ENCODE measurements around the gene CDHR1. TPM values are rescaled to one million over a fixed set of nuclear protein-coding genes. Genes with fewer than 3 reads are reported as not detected.
"Not testable (repeated sequence)": the region's sequence is repeated elsewhere in the genome, so short reads cannot be mapped to it uniquely, and the experiment has no call there.

Gene CDHR1
- total RNA-seq, 1 experiment from 2014 or later: not detected

DNA sequence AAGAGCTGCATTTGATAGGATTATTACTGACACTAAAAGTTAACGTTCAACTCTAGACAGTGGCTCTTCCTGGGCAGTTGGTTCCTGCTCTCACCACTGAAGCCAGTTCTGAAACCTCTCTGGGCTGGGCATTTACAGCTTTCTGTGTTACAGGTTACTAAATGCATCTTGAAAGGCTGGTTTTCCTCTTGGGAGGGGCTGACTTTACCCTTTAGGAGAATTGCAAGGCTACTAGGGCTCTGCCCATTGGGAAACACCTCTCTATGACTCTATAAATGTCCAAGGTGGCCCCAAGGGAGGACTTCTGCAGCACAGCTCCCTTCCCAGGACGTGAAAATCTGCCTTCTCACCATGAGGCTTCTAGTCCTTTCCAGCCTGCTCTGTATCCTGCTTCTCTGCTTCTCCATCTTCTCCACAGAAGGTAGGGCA lies 20.8 kb upstream of the CDHR1 start, which contains the start of gene GPR15LG:
TSS of gene GPR15LG (plus strand) at position 301 of the 429 bp plus-strand sequence. CDS start at position 352, 51 bp downstream.
- DNase-seq (ENCODE audit: low read depth): no peak

DNA sequence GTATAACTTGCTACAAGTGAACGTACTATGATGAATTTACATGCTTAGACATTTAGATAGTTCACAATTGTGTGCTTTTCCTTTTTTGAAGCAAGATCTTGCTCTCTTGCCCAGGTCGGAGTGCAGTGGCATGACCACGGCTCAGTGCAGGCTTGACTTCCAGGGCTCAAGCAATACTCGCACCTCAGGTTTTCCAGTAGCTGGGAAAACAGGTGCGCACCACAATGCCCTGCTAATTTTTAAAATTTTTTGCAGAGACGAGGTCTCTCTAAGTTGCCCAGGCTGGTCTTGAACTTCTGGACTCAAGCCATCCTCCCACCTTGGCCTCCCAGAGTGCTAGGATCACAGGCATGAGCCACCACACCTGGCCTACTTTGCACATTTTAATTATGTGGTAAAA lies 18.9 kb upstream of the CDHR1 start:
- DNase-seq (ENCODE audit: low read depth): no peak

DNA sequence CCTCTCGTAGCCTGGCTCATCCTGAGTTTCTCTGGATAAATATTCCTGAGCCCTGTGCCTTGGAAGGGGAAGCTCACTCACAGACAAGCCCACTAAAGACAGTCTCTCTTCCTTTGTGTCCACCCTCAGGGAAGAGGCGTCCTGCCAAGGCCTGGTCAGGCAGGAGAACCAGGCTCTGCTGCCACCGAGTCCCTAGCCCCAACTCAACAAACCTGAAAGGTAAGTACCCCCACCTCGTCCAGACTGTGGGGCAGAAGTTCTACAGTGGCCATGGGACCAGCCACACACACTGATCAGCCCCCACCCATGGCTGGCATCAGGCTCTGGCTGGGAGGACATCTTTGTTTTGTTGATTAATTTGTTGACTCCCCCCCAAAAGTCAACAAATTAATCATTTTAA lies 18.0 kb upstream of the CDHR1 start:
- DNase-seq (ENCODE audit: low read depth): no peak

DNA sequence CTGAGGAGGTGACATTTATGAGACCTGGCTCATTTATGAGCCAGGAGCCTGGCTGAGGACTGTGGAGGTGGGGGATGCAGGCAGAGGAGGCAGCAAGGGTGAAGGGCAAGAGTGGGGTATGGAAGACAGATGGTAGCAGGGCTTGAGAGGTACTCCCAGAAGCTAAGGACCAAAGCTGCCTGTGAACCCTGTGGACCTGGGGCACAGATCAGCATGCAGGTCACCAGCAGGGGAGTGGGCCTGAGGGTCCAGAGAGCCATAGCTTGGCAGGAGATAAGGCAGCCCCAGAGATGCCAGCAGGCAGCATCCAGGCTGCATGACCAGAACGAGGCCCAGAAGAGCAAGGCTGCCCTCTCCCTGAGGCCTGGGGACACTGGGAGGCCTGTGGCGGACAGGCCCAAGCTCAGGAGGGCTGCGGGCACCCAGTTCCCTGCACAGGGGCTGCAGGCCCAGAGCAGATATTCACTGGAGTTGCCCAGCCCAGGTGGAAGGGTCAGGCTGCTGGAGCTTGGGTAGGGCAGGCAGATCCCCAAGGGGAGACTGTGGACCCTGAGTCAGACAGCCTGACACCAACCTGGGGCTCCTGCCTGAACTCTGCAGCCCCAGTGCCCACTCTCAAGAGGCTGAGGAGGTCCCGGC lies 17.4 kb upstream of the CDHR1 start:
- no peak for DNase-seq (ENCODE audit: low read depth)

DNA sequence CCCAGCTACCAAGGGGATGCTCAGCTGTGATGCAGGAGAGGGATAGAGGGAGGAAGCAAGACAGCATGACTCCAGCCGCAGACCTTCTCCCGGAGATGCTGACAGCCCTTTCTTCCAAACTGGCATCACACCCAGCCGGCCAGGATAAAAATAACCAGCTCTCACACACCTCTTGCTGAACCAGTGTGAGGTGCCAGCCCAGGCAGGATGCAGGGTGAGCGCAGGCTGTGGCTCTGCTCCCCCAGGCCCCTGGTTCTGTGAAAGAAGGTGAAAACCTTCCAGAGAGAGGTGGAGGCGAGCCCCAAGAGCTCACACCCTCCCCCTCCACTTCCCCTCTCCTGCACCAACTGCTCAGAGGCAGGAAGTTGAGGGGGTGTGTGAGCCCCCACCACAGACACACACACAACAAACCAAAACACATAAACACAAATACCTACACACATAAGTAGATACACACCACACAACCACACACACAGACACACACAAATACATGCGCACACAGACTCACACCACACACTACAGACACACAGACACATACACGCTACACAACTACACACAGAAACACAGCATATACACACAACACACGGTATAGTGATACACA lies 16.7 kb upstream of the CDHR1 start:
- DNase-seq (ENCODE audit: low read depth): no peak

DNA sequence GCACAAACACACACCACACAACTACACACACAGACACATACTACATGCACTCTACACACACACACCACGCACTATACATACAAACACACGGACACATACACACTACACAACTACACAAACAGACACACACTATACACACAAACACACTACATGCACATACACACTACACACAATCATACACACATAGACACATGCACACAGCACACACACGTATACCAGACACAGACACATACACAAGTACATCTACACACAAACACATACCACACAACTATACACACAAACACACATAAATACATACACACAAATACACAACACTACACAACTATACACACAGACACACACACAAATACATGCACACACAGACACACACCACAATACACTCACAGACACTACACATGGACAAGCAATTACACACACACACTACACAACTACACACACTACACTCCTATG lies 16.2 kb upstream of the CDHR1 start:
- DNase-seq (ENCODE audit: low read depth): no peak

DNA sequence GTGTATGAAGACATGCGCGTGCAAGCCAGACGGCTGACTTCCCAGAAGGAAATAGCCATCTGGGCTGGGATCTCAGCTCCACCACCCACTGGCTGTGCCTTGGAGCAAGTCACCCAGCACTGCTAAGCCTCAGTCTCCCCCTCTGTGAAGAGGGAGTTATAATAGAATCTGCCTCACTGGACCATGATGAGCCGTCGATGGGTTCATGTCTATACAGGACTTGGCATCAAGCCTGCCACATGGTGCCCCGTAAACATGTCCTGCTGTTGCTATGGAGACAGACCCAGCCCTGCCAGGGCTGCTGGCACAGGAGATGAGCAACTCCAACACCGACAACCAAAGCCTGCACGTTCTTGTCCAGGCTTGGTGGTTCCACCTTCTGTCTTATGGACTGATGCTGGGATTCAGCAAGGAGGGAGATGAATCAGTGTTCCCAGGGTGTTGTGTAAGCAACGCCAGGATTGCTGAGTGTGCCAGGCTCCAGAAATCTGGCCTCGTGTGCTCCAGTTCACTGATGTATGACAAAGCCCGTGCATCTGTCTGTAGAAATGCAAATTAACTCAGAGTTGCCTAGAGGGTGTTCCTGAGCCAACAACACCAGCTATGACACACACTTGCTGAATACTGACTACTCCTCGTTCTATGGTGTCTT lies 15.2 kb upstream of the CDHR1 start:
- DNase-seq (ENCODE audit: low read depth): peak; percentile 17

DNA sequence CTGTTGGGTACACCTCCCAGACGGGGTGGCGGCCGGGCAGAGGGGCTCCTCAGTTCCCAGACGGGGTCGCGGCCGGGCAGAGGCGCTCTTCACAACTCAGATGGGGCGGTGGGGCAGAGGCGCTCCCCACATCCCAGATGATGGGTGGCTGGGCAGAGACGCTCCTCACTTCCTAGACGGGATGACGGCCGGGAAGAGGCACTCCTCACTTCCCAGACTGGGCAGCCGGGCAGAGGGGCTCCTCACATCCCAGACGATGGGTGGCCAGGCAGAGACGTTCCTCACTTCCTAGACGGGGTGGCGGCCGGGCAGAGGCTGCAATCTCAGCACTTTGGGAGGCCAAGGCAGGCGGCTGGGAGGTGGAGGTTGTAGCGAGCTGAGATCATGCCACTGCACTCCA lies 14.0 kb upstream of the CDHR1 start:
- not testable (repeated sequence) for DNase-seq (ENCODE audit: low read depth)

DNA sequence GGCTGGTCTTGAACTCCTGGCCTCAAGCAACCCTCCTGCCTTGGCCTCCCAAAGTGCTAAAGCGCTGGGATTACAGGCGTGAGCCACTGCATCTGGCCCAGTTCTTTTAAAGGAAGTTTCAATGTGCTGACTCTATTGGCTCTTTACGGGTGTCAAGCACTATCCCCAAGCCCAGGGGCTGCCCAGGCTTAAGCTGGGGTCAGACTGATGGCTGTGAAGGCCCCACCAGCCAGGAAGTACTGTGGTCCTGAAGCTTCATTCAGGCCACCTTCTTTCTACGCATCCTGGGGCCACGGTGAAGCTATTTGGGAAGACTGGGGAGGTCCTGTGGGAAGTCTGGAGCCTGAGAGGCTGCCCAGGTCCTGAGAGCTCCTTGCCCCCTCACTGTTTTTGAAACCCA lies 12.7 kb upstream of the CDHR1 start:
- no peak for DNase-seq (ENCODE audit: low read depth)

DNA sequence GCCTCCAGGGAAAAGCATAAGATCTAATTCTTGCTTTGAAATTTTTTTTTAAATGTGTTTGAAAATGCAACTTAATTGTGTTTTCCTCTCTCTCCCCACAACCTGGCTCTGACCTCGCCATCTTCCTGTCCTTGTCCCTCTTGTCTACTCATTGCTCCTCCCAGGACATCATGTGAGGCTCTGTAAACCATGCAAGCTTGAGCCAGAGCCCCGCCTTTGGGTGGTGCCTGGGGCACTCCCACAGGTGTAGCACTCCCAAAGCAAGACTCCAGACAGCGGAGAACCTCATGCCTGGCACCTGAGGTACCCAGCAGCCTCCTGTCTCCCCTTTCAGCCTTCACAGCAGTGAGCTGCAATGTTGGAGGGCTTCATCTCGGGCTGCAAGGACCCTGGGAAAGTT lies 9.8 kb upstream of the CDHR1 start:
- DNase-seq (ENCODE audit: low read depth): no peak

DNA sequence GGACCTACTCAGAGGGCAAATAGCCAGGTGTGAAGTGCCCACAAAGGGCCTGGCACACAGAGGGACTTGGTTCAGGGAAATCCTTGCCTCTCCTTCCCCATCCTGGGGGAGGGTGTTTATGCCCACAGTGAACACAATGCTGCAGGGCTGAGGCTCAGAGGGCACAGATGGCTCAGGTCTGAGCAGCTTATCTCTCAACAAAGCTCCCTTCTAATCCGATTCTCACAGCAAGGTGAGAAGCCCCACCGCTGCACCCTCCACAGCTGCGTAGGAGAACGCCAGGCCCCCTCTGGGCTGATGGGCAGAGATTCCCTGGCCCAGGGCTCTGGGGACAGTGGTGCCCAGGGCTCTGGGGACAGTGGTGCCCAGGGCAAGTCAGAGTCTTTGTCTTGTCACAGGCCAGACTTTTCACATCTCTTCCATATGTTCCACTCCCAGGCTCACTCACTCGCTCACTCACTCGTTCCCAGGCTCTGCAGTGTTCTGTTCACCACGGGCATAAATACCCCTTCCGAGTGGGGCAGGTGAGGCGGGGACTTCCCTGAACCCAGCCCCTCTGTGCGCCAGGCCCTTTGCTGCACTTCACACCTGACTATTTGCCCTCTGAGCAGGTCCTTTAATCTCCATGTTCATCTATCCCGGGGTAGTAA lies 8.7 kb upstream of the CDHR1 start:
- no peak for DNase-seq (ENCODE audit: low read depth)

DNA sequence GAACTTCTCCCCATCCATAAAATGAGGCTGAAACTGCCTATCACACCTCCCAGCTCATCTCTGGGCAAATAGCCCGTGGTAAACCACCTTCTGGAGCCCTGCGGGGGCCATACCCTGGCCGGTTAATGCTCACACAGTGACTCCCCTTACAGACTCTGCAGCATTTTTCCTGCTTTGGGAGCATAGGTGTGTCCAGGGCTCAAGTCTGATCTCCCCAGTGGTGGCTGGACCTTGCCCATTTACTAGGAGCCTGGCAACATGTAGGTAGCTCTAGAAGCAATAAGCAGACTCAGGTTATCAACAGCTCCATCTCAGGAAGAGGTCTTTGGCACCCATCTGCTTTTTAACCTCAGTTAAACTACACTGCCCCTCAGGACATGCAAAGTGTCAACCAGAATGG lies 5.5 kb upstream of the CDHR1 start:
- no peak for DNase-seq (ENCODE audit: low read depth)

DNA sequence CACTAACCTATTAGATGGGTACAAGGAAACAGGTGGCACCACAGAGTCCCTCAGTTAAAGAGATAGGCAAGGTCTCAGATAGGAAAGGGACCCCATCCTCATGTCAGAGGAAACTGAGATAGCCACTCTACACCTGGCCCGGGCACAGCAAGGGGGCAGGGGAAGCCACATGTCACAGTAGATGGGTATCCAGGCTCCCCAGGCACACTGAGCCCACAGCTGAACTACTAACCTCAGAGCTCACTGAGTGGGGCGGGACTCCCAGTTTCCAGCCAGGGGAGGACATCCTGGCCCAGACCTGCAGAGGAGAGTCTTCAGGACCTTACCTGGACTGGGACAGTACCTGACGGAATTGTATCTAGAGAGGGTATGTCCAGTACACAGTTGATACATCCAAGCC lies 3.7 kb upstream of the CDHR1 start:
- DNase-seq (ENCODE audit: low read depth): no peak

DNA sequence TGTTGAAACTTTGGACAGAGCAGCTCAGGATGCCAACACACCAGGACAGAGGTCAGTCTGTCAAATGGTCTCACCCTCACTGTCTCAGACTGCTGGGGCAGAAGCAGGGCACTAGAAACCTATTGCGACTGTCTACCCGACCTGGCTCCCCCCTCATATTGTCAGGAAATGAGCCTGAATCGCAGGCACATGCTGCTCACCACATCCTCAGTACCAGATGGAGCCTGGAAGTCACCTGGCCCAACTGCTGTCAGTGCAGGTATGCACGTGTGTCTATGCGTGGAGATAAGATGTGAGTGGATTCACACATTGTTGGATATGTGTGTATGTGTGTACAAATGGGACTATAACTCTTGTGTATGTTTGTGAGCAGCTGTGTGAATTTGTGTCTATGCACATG lies 3.2 kb upstream of the CDHR1 start:
- no peak for DNase-seq (ENCODE audit: low read depth)

DNA sequence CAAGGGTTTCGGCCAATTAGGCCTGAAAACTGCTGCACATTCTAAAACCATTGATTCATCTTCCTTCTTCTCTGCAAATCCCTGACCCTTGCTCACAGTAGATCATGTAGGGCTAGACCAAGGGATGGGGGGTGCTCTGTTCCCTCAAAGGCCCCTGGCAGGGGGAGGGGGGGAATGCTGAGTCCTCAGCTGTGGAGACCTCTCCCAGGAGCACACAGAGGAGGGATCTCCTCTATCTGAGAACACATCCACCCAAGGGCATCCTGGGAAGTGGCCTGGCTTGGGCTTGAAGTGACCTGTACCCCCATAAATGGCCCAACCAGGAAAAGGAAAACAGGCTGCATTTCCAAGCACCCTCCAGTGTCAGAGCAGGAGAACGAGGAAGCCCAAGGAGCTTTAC lies 1.0 kb upstream of the CDHR1 start:
- no peak for DNase-seq (ENCODE audit: low read depth)

DNA sequence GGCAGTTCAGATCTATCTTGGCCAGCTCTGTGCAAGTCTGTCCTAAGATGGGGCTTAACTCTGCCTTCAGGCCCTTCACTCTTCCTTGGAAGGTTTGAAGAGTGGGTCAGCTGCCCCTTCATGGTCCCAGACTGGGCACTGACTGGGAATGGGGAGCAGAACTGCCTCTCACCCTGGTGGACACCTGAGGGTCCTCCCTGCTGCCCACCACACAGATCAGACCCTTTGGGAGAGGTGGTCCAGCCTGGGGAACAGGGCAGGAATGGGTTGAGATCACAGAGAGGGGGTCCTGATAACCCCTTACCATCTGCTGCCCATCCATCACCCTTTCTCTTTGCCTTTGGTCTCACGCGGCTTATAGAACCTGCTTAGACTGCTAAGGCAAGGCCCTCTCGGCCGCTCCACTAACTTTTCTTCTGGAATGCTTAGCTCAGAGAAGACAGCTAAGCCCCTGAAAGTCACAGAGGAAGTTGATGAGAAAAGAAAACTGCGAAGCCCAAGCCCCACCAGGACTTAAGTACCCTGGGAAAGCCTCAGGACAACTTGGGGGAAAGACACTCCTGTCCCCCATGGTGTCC lies 402 bp upstream of the CDHR1 start:
- no peak for DNase-seq (ENCODE audit: low read depth)

DNA sequence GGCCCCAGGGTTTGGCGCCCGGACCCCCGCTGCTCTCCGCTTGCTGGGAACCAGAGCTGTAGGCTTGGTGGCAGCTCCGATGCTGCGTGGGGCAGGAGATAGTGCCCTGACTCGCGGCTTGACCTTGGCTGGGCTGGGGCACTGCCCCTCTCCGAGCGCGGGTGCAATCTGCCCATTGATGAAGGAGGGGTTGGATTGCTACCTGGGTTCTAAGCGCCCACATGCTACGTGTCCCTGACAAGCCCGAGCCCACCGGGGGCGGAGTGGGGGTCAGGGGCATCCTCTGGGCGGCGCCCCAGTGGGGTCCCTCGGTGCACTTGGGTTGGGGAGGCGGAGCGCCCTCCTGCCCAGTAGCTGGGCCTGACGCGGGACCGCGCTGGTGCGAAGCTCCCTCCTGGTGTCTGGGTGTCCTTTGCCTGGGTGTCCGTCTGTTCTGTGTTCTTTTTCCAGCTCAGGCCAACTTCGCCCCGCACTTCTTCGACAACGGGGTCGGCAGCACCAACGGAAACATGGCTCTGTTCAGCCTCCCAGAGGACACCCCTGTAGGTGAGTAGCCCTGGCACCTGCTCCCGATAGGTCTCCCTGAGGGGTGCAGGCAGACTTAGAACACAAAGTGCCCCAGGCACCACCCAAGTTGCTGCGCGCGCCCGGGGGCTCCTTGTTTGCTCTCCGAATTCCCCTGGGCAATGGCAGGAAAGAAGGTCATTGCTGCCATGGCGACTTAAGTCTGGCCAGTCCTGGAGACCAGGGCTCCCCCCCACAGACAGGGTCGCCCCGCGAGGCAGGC lies 900 bp downstream of the CDHR1 start:
- DNase-seq (ENCODE audit: low read depth): no peak

DNA sequence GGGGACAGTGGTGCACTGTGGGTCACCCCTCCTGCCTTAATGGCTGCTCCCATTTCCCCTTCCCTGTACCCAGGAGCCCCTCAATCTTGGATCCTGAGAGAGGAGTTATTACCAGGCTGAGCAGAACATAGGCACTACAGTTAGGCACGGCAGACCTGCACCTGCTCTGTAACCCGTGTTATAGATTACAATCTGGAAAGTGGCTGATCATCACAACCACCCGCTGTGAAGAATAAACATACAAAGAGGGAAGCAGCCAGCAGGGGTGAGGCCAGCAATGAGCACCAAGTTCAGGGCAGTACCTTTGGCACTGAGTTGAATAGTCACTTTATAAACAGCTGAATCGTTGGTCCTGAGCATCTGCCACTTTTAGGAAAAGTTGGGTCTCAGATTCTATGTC lies 1.7 kb downstream of the CDHR1 start:
- DNase-seq (ENCODE audit: low read depth): no peak

DNA sequence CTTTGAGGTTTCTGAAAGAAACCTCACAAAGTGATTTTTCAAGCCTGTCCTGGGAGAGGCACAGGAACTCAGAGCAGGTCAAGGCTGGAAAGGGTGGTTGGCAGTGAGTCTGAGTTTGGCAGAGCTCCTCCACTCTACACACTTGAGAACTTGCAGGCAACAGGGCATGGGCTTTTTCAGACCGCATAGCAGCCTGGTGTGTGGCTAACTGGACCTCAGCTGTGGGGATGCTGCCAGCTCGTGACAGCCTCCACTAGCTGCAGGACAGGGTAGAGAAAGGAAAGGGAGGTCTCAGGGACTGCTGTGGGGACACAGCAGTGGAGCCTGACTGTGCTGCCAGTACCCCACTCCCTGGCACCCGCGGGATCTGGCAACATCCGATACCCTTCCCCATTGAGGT lies 2.6 kb downstream of the CDHR1 start:
- DNase-seq (ENCODE audit: low read depth): no peak

DNA sequence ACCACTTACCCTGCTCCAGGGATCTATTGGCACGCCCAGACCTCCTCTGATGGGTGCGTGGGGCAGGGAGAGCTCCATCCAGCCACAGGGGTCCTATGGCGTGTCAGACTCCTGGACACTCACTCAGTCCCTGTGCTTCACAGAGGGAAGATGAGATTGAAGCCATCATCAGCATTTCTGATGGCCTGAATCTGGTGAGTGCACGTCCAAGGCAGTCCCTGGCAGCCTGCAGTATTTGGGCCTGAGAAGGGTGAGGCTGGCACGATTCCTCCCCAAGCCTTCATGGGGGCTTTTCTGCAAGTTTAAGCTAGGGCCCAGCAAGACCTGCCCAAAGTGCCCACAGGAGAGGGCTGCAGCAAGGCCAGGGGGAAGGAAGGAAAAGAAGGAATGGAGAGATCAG lies 3.3 kb downstream of the CDHR1 start:
- no peak for DNase-seq (ENCODE audit: low read depth)

DNA sequence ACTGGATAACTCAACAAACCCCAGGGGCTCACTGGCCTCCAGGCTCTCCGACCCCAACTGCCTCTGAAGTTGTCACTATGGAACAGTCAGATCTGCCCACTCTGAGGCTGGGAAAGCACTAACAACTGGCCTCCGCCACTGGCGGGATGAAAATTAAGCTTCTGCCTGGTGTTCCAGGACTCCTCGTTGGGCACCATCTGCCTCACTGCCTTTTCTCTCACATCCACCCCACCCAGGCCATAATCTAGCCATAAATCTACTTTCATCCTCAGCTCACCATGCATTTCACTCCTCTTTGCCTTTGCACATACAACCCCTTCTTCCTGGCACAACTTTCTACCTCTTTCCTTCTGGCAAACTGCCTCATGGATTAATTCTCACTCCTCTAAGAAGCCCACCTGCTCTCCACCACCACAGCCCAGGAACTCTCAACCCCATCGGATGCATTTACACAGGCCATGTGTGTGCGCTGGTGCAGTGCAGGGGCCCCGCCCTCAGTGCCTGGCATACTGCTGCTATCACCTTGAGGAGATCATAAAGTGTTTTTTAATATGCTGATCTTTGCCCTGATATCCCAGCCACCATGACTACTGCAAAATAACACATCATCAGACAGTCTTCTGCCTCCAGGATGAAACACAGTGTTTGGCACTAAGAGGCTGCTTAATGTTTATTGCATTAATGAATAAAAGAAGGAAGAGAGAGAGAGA lies 4.0 kb downstream of the CDHR1 start:
- no peak for DNase-seq (ENCODE audit: low read depth)
